T-helper 1 cell treated with Interleukin-12 subunit alpha and Interleukin-12 subunit beta and Interleukin-4 antibody, amounts not matched to agents 30 μg/mL and 1 μg/mL, for 36 hours (primary cell): ENCODE data around the gene RCAN1.
"Not testable (repeated sequence)": the region's sequence is repeated elsewhere in the genome, so short reads cannot be mapped to it uniquely, and the experiment has no call there.

Source experiments
- H3K27ac Mint-ChIP-seq: one replicate; pipeline ENCODE4 v1.8.0; 2021; ENCODE audit warnings: mild to moderate bottlenecking, mixed read lengths
- H3K27me3 Mint-ChIP-seq: one replicate; pipeline ENCODE4 v1.8.0; 2021; ENCODE audit warnings: low read depth, mixed read lengths
- H3K36me3 Mint-ChIP-seq: one replicate; pipeline ENCODE4 v1.8.0; 2021; ENCODE audit warnings: low read depth, mixed read lengths
- H3K4me1 Mint-ChIP-seq: one replicate; pipeline ENCODE4 v1.8.0; 2021; ENCODE audit warnings: low read depth, mixed read lengths
- H3K4me3 Mint-ChIP-seq: one replicate; pipeline ENCODE4 v1.8.0; 2021; ENCODE audit warnings: mild to moderate bottlenecking, moderate library complexity, mixed read lengths
- H3K9me3 Mint-ChIP-seq: one replicate; pipeline ENCODE4 v1.8.0; 2021; ENCODE audit warnings: mixed read lengths

The RCAN1 gene

GRCh38 chr21:34576041-34576511, 38.8 kb downstream of the RCAN1 start:
- H3K36me3 Mint-ChIP-seq: peaks cover 3% of the 10 kb centered on the region
- H3K9me3 Mint-ChIP-seq: peaks cover 15% of the 10 kb centered on the region
- H3K4me1 Mint-ChIP-seq: no peaks in the 10 kb centered on the region
- H3K4me3 Mint-ChIP-seq: no peak overlapping the region
- H3K27me3 Mint-ChIP-seq: no peaks in the 10 kb centered on the region
- H3K27ac Mint-ChIP-seq: no peak overlapping the region

DNA sequence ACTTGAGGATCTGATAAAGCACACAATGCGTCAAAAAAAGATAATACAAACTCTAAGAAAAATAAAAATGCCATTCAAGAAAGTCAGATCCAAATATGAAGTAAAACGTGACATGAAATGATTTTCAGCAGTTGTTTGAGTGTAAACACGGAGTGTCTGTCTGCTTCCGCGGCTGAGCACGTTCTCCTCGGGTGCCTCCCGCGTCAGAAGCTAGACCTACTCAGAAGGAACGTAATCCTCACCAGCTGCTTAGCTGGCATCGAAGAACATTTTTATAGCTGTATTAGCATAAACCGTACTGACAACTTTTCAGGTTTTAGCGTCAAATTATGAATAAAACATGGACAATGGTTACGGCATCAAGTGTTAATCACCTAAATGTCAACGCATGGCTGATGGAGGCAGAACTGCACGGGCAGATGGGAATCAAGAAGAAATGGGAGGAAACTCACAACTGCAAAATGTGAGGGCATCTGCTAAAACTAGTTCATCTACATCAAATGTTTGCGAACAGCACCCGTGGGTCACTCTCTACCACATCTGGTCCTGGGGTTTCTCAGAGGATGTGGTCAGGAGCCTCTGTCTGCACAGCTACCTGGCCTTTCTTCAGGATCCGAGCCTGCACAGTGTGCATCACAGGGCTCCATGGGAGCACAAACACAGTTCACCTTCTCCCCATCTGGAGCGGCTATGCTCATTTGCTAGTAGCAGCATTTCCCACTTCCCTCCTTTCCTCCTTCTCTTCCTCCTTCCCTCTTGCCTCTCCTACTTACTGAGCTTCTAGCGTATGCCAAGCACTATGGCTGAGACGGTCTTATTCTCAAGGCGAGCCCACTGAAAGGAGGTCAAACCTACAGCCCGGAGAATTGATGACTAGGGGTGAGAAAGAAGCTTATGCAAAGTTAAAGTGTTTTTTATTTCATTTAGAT, 40.0 kb downstream of the RCAN1 start:
- peaks cover 3% of the 10 kb centered on the region for H3K36me3 Mint-ChIP-seq
- no peaks in the 10 kb centered on the region for H3K27me3 Mint-ChIP-seq
- no peaks in the 10 kb centered on the region for H3K4me1 Mint-ChIP-seq
- H3K27ac Mint-ChIP-seq: no peak overlapping the region
- no peak overlapping the region for H3K4me3 Mint-ChIP-seq
- peaks cover 15% of the 10 kb centered on the region for H3K9me3 Mint-ChIP-seq

DNA sequence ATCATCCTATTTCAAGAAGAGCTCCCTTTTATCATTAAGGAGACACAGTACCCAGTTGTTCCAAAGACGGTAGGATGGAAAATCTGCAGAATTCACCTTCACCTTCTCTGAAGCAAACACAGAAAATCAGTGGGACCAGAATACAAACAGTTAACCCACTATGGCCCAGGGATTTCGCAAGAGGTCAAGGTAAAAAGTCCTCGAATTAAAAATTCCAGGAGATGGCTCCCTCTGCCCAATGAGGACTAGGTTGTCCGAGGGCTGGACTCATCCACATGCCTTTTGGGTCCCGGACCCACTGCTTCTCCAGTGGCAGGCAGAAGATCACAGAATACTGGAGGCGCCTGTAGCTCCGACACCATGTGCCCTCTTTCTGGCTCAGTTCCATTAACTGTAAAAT, 42.9 kb downstream of the RCAN1 start:
- no peaks in the 10 kb centered on the region for H3K27me3 Mint-ChIP-seq
- H3K4me3 Mint-ChIP-seq: no peak overlapping the region
- peaks cover 15% of the 10 kb centered on the region for H3K9me3 Mint-ChIP-seq
- H3K4me1 Mint-ChIP-seq: no peaks in the 10 kb centered on the region
- H3K36me3 Mint-ChIP-seq: peaks cover 3% of the 10 kb centered on the region
- H3K27ac Mint-ChIP-seq: no peak overlapping the region

GRCh38 chr21:34570313-34570712, 44.6 kb downstream of the RCAN1 start:
- Mint-ChIP-seq H3K27ac (no peak overlapping the region), H3K4me1 (no peaks in the 10 kb centered on the region), H3K9me3 (peaks cover 15% of the 10 kb centered on the region), H3K4me3 (no peak overlapping the region), H3K36me3 (peaks cover 3% of the 10 kb centered on the region), H3K27me3 (no peaks in the 10 kb centered on the region)

- no peak overlapping the region for H3K4me3 Mint-ChIP-seq
- H3K36me3 Mint-ChIP-seq: peaks cover 3% of the 10 kb centered on the region
- H3K27me3 Mint-ChIP-seq: no peaks in the 10 kb centered on the region
Observed at GRCh38 chr21:34569381-34569979, 45.4 kb downstream of the RCAN1 start.

DNA sequence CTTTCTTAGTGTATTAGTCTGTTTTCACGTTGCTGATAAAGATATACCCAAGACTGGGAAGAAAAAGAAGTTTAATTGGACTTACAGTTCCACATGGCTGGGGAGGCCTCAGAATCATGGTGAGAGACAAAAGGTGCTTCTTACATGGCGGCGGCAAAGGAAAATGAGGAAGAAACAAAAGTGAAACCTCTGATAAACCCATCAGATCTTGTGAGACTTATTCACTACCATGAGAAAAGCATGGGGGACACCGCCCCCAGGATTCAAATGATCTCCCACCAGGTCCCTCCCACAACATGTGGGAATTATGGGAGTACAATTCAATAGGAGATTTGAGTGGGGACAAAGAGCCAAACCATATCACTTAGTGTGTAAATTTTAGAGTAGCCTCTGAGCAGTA, 46.1 kb downstream of the RCAN1 start:
- H3K4me3 Mint-ChIP-seq, H3K27me3 Mint-ChIP-seq, H3K4me1 Mint-ChIP-seq, H3K36me3 Mint-ChIP-seq, H3K27ac Mint-ChIP-seq: not testable (repeated sequence)
- H3K9me3 Mint-ChIP-seq: peaks cover 15% of the 10 kb centered on the region

More at GRCh38 chr21:34569381-34569979, 45.4 kb downstream of the RCAN1 start:
- no peak overlapping the region for H3K27ac Mint-ChIP-seq
- H3K9me3 Mint-ChIP-seq: peaks cover 15% of the 10 kb centered on the region
- no peaks in the 10 kb centered on the region for H3K4me1 Mint-ChIP-seq

GRCh38 chr21:34567604-34568155, 47.2 kb downstream of the RCAN1 start:
- no peak overlapping the region for H3K27ac Mint-ChIP-seq
- H3K4me1 Mint-ChIP-seq: no peaks in the 10 kb centered on the region
- H3K4me3 Mint-ChIP-seq: no peak overlapping the region
- H3K36me3 Mint-ChIP-seq: peaks cover 3% of the 10 kb centered on the region
- no peaks in the 10 kb centered on the region for H3K27me3 Mint-ChIP-seq
- peaks cover 3% of the 10 kb centered on the region for H3K9me3 Mint-ChIP-seq

DNA sequence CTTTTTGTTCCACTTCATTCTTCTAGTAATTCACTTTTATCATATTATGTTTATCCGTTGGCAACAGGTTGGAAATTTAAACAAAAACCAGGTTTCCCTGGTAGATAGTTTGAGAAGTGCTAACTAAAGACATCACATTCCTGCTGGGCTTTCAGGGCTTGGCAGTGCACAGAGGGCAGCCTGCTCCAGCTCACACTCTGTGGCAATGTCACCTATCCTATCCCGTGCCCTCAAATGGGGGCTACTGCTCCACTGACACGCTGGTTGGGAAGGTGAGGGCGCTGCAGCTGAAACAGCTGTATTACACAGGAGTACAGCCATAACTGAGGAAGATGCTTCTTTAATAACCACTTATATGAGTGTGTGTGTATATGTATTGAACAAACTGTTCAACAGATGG, 49.7 kb downstream of the RCAN1 start:
- Mint-ChIP-seq H3K36me3 (no peaks in the 10 kb centered on the region), H3K4me3 (no peak overlapping the region), H3K27ac (no peak overlapping the region), H3K27me3 (no peaks in the 10 kb centered on the region), H3K4me1 (no peaks in the 10 kb centered on the region), H3K9me3 (no peaks in the 10 kb centered on the region)

- not testable (repeated sequence) for H3K4me1 Mint-ChIP-seq, H3K4me3 Mint-ChIP-seq, H3K27me3 Mint-ChIP-seq, H3K9me3 Mint-ChIP-seq, H3K36me3 Mint-ChIP-seq, H3K27ac Mint-ChIP-seq
Observed at GRCh38 chr21:34563370-34563769, 51.5 kb downstream of the RCAN1 start.

- Mint-ChIP-seq H3K27me3 (no peaks in the 10 kb centered on the region), H3K36me3 (no peaks in the 10 kb centered on the region), H3K4me1 (no peaks in the 10 kb centered on the region), H3K4me3 (no peak overlapping the region), H3K9me3 (no peaks in the 10 kb centered on the region), H3K27ac (no peak overlapping the region)
Observed at GRCh38 chr21:34561806-34562205, 53.1 kb downstream of the RCAN1 start.

DNA sequence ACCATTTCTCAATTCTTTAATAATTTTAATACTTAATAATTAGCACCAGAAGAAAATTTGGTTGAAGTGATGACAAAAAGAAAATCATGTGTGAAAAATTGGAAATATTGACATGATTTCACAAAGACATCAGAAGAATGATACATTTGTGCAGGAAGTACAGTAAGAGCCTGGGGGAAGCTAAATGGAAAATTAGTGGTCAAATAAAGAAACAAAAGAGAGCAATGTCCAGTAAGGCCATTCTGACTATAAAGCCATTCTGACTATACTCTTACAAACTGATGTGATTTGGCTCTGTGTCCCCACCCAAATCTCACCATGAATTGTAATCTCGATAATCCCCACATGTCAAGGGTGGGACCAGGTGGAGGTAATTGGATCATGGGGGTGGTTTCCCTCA, 54.3 kb downstream of the RCAN1 start:
- no peak overlapping the region for H3K27ac Mint-ChIP-seq
- H3K27me3 Mint-ChIP-seq: no peaks in the 10 kb centered on the region
- no peaks in the 10 kb centered on the region for H3K36me3 Mint-ChIP-seq
- no peaks in the 10 kb centered on the region for H3K4me1 Mint-ChIP-seq
- H3K9me3 Mint-ChIP-seq: no peaks in the 10 kb centered on the region
- H3K4me3 Mint-ChIP-seq: no peak overlapping the region

GRCh38 chr21:34560021-34560420, 54.9 kb downstream of the RCAN1 start:
- Mint-ChIP-seq H3K27me3 (no peaks in the 10 kb centered on the region), H3K36me3 (no peaks in the 10 kb centered on the region), H3K4me3 (no peak overlapping the region), H3K9me3 (peaks cover 2% of the 10 kb centered on the region), H3K27ac (no peak overlapping the region), H3K4me1 (no peaks in the 10 kb centered on the region)

GRCh38 chr21:34559089-34559631, 55.8 kb downstream of the RCAN1 start:
- no peaks in the 10 kb centered on the region for H3K4me1 Mint-ChIP-seq
- H3K36me3 Mint-ChIP-seq: peaks cover 1% of the 10 kb centered on the region
- no peak overlapping the region for H3K4me3 Mint-ChIP-seq
- H3K27ac Mint-ChIP-seq: no peak overlapping the region
- H3K27me3 Mint-ChIP-seq: no peaks in the 10 kb centered on the region
- peaks cover 11% of the 10 kb centered on the region for H3K9me3 Mint-ChIP-seq

GRCh38 chr21:34558166-34558565, 56.7 kb downstream of the RCAN1 start:
- Mint-ChIP-seq H3K36me3 (peaks cover 1% of the 10 kb centered on the region), H3K27me3 (no peaks in the 10 kb centered on the region), H3K27ac (no peak overlapping the region), H3K4me3 (no peak overlapping the region), H3K9me3 (peaks cover 12% of the 10 kb centered on the region), H3K4me1 (no peaks in the 10 kb centered on the region)

- no peak overlapping the region for H3K27ac Mint-ChIP-seq
Observed at GRCh38 chr21:34557261-34557660, 57.7 kb downstream of the RCAN1 start.

More at GRCh38 chr21:34557261-34557660, 57.7 kb downstream of the RCAN1 start:
- Mint-ChIP-seq H3K4me3 (no peak overlapping the region), H3K27me3 (no peaks in the 10 kb centered on the region), H3K9me3 (peaks cover 12% of the 10 kb centered on the region), H3K4me1 (no peaks in the 10 kb centered on the region), H3K36me3 (peaks cover 1% of the 10 kb centered on the region)
